Ectodermal cell (in vitro differentiated cells): ENCODE data around the gene CELSR2.

Source experiments
- H3K27ac ChIP-seq: 2 replicates; pipeline ENCODE4 v1.7.0; 2013; ENCODE audit warnings: mild to moderate bottlenecking, low read depth, low read length; ENCODE audit not compliant: insufficient read depth, poor library complexity, severe bottlenecking
- H3K27me3 ChIP-seq: 2 replicates; pipeline ENCODE4 v1.7.0; 2013; ENCODE audit warnings: mild to moderate bottlenecking, low read length; ENCODE audit not compliant: insufficient read depth, control insufficient read depth, poor library complexity, severe bottlenecking
- H3K36me3 ChIP-seq: one replicate; pipeline ENCODE4 v1.7.0; 2013; ENCODE audit warnings: low read length; ENCODE audit not compliant: control insufficient read depth, insufficient read depth
- H3K4me1 ChIP-seq: one replicate; pipeline ENCODE4 v1.7.0; 2013; ENCODE audit warnings: low read length; ENCODE audit not compliant: control insufficient read depth, insufficient read depth
- H3K4me3 ChIP-seq: 2 replicates; pipeline ENCODE4 v1.7.0; 2013; ENCODE audit warnings: low read depth, low read length, control low read depth; ENCODE audit not compliant: insufficient read depth
- H3K9me3 ChIP-seq: 2 replicates; pipeline ENCODE4 v1.7.0; 2013; ENCODE audit warnings: mild to moderate bottlenecking, low read length, moderate library complexity; ENCODE audit not compliant: control insufficient read depth
- WGBS, 2 experiments: methylation state at CpG; one replicate each; pipeline ENCODE4 v1.1.7; 2013; ENCODE audit warnings: missing lambda C conversion rate in 2 of 2; 5-methylcytosine and 5-hydroxymethylcytosine counted together

CELSR2 gene

DNA sequence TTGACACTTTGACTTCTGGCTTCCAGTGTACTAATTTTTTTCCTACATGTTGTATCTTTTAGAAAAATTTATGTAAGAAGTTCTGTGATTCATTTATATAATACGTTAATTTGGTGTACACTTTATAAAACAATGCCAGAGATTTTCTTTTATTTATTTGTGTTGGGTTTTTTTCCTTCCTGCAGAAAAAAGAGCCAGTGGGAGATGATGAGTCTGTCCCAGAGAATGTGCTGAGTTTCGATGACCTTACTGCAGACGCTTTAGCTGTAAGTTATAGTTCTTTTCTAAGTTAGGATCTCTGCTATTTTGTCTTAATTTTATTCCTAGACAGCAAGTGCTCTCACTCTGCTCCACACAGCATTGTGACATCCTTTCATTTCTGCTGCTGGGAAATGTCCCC lies 21.2 kb upstream of the CELSR2 start:
- Histone ChIP-seq H3K27ac (no peak overlapping the region), H3K4me3 (no peak overlapping the region), H3K36me3 (peaks cover 19% of the 10 kb centered on the region), H3K27me3 (no peaks in the 10 kb centered on the region), H3K4me1 (peaks cover 35% of the 10 kb centered on the region), H3K9me3 (no peaks in the 10 kb centered on the region)
- WGBS, 2 experiments, result 80 to 89% methylated on average over 2 to 3 of the region's 3 CpGs

DNA sequence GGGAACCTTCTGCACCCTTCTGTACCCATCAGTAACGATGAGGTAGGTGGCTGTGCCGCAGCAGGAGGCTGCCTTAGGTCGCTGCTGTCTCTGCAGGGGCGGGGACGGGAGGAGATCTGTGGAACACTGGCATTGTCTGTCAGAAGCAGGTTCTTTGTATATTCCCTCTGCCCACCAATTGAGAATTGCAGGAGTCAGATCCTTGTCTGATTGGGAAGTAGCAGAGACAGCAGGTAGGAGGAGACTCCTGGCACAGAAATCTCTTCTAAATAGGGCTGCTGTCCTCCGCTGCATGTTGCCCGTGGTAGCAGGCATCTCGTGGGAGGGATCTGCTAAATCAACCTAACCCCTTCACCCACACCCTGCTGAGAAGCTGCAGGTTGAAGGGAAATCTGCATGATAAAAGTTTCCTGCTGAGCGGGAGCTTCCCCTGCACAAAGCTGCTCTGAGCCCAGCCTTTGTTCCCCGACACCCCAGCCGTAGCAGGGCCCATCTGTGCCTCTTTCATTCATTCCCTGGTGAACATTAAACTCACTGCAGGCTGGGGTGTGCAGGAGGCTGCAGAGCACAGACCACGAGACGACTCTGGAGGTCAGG lies 19.7 kb upstream of the CELSR2 start:
- Histone ChIP-seq H3K27me3 (no peaks in the 10 kb centered on the region), H3K36me3 (peaks cover 24% of the 10 kb centered on the region), H3K4me3 (no peak overlapping the region), H3K4me1 (peaks cover 35% of the 10 kb centered on the region), H3K9me3 (no peaks in the 10 kb centered on the region), H3K27ac (peak overlapping the region; percentile 88)
- WGBS, 2 experiments, result 0 to 1% methylated on average over 13 of the region's 13 CpGs

DNA sequence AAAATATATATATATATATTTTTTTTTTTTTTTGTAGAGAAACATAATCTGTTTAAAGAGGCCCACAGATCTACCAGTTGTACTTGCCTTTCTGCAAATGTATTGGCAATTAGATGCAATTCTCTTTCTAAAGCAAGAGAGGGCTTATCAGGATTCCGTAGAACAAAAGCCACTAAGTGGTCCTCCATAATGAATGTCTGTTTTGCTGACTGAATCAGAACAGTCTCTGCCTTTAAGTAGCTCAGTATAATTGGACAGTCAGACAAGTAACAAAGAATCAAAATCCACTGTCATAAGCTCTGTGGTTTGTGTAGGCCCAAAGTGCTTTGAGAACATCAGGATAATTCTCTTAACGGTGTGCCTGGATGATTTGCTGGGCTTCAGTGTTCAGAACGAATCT lies 18.3 kb upstream of the CELSR2 start:
- 83 to 91% methylated on average over 3 of the region's 3 CpGs for WGBS, 2 experiments
- Histone ChIP-seq H3K9me3 (no peaks in the 10 kb centered on the region), H3K36me3 (peaks cover 38% of the 10 kb centered on the region), H3K4me3 (no peak overlapping the region), H3K4me1 (peaks cover 35% of the 10 kb centered on the region), H3K27me3 (no peaks in the 10 kb centered on the region), H3K27ac (no peak overlapping the region)

DNA sequence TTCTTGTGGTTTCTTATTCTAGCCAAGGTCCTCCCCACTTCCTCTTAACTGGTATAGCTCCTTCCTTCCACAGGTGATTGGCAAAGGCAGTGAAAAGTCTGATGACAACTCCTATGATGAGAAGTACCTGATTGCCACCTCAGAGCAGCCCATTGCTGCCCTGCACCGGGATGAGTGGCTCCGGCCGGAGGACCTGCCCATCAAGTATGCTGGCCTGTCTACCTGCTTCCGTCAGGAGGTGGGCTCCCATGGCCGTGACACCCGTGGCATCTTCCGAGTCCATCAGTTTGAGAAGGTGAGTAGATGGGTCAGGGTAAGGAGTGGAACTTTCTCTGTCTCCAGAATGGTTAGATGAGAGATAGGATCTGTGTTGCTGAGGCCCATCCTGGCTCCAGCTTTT lies 14.2 kb upstream of the CELSR2 start:
- H3K36me3 ChIP-seq, result peaks cover 66% of the 10 kb centered on the region
- H3K4me1 ChIP-seq, result peaks cover 33% of the 10 kb centered on the region
- no peak overlapping the region for H3K4me3 ChIP-seq
- H3K27ac ChIP-seq, result no peak overlapping the region
- WGBS, 2 experiments, result 97% methylated on average over 7 of the region's 7 CpGs
- H3K9me3 ChIP-seq, result no peaks in the 10 kb centered on the region
- no peaks in the 10 kb centered on the region for H3K27me3 ChIP-seq

DNA sequence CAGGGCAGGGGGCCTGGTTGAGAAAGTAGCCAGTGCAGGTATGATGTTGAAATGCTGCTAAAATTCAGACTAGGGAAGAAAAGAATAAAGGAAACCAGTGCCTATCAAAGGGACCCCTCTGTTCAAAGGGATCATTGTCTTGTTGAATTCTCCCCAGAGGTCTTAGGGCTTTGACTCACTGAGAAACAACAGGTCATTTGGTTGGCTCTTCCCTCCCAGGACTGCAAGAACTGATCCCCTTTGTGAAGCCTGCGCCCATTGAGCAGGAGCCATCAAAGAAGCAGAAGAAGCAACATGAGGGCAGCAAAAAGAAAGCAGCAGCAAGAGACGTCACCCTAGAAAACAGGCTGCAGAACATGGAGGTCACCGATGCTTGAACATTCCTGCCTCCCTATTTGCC lies 11.8 kb upstream of the CELSR2 start:
- Histone ChIP-seq H3K9me3 (no peaks in the 10 kb centered on the region), H3K27ac (peak overlapping the region; percentile 65), H3K36me3 (peaks cover 51% of the 10 kb centered on the region), H3K4me1 (peaks cover 30% of the 10 kb centered on the region), H3K4me3 (no peak overlapping the region), H3K27me3 (no peaks in the 10 kb centered on the region)
- WGBS, 2 experiments, result 52 to 55% methylated on average over 3 of the region's 3 CpGs

DNA sequence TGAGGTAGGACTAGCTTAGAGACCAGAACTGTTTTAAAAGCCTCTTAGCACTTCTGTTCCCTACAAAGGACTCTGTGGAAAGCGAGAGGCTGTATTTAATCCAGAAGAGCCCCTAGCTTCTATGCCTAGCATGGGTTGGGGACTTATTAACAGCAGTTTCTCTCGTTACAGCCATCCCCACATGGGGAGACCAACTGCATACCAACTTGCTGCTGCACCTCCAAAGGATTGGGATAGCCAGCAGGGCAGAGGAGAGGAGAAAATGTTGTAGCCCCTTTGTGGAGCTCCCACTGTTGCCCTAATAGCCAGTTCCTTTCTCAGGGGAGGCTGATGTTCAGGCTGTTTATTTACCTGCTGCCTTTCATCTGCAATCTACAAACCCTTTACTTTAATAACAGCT lies 11.0 kb upstream of the CELSR2 start:
- H3K36me3 ChIP-seq, result peaks cover 45% of the 10 kb centered on the region
- no peaks in the 10 kb centered on the region for H3K27me3 ChIP-seq
- peak overlapping the region; percentile 36 for H3K27ac ChIP-seq
- H3K4me1 ChIP-seq, result peaks cover 30% of the 10 kb centered on the region
- no peaks in the 10 kb centered on the region for H3K9me3 ChIP-seq
- no peak overlapping the region for H3K4me3 ChIP-seq
- WGBS, 2 experiments, result 71 to 84% methylated on average over 2 of the region's 2 CpGs

DNA sequence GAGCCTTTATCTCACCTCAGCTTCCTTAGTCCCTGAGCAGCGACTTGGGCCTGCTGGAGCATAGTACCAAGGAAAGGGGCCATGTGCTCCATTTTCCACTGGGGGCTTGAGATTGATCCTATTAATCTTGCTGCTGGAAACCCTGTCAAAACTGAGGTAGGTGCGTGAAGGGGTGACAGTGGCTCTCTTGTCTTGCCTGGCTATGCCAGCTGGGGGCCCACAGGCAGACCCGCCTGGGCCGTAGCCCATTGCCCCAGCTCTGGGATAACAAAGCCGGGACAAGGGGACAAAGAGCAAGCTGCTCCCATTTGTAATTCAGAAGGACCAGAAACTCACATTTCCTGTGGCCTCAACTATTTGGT lies 10.3 kb upstream of the CELSR2 start:
- no peaks in the 10 kb centered on the region for H3K9me3 ChIP-seq
- H3K36me3 ChIP-seq, result peaks cover 45% of the 10 kb centered on the region
- H3K4me3 ChIP-seq, result no peak overlapping the region
- WGBS, 2 experiments, result 77 to 78% methylated on average over 5 of the region's 5 CpGs
- H3K27ac ChIP-seq, result no peak overlapping the region
- H3K4me1 ChIP-seq, result peaks cover 30% of the 10 kb centered on the region
- no peaks in the 10 kb centered on the region for H3K27me3 ChIP-seq

DNA sequence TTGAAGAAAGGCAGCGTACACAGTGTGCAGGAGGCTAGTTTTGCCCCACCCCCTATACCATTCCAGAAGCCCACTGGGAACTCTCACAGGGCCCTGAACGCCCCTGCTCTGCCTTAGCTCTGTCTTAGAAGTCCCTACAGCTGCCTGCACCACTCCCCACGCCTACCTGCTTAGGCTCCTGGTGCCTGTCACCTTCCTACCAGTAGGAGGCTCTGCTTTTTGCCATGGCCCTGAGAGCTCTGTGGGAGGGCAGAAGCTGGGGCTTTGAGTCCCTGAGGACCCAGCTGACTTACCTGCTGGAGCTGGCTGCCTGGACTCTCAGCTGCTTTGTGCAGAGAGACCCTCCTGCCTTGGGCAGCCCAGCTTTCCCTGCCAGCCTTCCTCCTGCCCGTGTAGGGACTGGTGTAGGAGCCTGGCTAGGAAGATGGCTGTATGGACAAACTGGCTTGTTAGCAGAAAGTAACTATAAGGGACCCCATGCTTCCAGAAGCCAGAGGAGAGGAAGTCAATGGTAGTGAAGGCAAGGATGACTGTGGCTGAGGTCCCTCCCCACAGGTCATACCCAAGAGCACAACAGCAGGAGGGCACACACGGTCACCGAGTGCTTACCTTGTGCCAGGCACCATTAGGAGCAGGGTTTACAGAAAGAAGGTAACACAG lies 9.8 kb upstream of the CELSR2 start:
- H3K4me1 ChIP-seq, result peaks cover 30% of the 10 kb centered on the region
- no peaks in the 10 kb centered on the region for H3K27me3 ChIP-seq
- WGBS, 2 experiments, result 66 to 70% methylated on average over 6 of the region's 6 CpGs
- H3K36me3 ChIP-seq, result peaks cover 42% of the 10 kb centered on the region
- H3K27ac ChIP-seq, result no peak overlapping the region
- H3K4me3 ChIP-seq, result no peak overlapping the region
- H3K9me3 ChIP-seq, result no peaks in the 10 kb centered on the region

DNA sequence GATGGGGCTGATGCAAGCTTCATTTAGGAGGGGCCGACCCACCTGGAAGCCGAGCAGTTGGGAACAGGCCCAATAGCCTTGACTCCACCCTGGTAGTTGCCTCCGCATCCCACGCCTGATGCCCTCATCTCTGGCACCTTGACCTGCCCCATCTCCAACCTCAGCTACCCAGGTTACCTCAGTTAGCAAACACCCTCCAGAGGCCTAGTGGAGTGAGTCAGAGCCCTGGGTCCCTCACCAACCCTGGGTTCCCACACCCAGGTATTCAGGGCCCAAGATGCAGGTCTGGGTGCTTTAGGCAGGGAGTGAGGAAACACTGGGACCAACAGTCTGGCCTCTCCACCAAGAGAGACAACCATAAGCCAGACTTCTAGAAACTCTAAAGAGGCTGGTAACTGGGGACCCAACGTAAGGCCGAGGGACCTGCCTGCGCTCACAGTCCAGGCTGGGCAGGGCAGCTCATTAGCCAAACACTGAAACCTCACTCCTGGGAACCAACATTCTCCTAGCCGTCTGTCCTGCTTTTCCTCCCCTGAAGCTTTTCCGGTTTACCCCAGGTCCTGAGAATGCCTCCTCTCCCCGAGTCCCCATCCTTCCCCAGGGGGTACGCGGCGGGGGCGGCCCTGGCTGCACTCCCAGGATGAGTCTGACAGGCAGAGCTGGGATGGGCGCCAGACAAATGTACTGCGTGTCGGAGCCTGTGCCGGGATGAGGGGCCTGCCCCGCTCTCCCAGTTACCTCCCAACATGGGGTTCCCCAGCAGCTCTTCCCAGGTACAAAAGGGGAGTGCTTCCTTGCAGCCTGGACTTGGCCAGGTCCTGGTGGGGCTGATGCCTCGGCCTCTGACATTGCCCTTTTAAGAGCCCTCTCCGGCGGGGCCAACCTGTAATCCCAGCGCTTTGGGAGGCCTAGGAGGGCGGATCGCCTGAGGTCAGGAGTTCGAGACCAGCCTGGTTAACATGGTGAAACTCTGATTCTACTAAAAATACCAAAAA lies 8.9 kb upstream of the CELSR2 start:
- no peaks in the 10 kb centered on the region for H3K27me3 ChIP-seq
- H3K4me1 ChIP-seq, result peaks cover 30% of the 10 kb centered on the region
- H3K4me3 ChIP-seq, result no peak overlapping the region
- 61 to 69% methylated on average over 26 of the region's 26 CpGs for WGBS, 2 experiments
- H3K9me3 ChIP-seq, result no peaks in the 10 kb centered on the region
- H3K27ac ChIP-seq, result no peak overlapping the region
- H3K36me3 ChIP-seq, result peaks cover 34% of the 10 kb centered on the region

DNA sequence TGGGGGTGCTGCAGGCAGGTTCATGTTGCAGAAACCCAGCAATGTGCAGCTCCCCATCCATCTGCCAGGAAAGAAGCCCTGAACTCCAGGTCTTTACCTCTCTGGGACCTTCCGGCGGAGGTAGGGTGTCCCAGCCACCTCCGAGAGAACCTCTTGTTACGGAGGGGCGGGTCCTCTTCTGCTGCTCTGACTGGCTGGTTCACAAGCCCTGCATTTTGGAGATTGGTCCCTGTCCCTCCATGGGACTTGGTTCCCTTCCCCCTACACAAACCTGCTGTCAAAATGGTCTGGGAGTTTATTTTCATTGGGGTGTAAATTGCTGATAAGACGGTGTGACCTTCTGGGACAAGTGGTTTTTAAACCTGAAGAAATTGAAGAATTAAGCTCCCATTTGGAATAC lies 8.0 kb upstream of the CELSR2 start:
- Histone ChIP-seq H3K4me3 (no peak overlapping the region), H3K27ac (no peak overlapping the region), H3K27me3 (no peaks in the 10 kb centered on the region), H3K9me3 (no peaks in the 10 kb centered on the region), H3K36me3 (peaks cover 26% of the 10 kb centered on the region), H3K4me1 (peaks cover 30% of the 10 kb centered on the region)
- 73 to 82% methylated on average over 6 of the region's 6 CpGs for WGBS, 2 experiments
